ENCODE results near the gene CMYA5.

Gene CMYA5

DNA sequence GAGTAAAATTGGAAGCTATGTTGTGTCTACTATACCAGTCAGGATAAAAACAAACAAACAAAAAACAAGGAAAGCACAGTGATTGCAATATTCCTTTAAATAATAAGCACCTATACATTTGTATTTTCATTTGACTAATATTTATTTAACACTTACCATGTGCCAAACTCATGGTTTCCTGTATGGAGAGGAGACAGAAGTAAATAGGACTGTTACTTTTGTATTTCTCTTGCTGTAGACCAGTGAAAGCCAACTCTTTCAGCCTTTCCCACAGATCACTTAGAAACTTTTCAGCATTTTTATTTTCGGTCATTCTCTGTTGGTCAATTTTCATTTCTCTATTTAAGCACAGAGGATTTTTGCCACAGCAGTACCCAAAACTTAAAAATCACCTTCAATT is 4.5 kb downstream of the CMYA5 start:
- TF ChIP-seq, protein P1, sequence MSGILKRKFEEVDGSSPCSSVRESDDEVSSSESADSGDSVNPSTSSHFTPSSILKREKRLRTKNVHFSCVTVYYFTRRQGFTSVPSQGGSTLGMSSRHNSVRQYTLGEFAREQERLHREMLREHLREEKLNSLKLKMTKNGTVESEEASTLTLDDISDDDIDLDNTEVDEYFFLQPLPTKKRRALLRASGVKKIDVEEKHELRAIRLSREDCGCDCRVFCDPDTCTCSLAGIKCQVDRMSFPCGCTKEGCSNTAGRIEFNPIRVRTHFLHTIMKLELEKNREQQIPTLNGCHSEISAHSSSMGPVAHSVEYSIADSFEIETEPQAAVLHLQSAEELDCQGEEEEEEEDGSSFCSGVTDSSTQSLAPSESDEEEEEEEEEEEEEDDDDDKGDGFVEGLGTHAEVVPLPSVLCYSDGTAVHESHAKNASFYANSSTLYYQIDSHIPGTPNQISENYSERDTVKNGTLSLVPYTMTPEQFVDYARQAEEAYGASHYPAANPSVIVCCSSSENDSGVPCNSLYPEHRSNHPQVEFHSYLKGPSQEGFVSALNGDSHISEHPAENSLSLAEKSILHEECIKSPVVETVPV (CRISPR knock-in tag; IDR thresholded peaks at IDR 0.05): no peak
- TF ChIP-seq SNAI2 (CRISPR knock-in tag; IDR thresholded peaks at IDR 0.05) (no peak), GLIS3 (CRISPR knock-in tag; IDR thresholded peaks at IDR 0.05) (no peak), ESRRG (CRISPR knock-in tag; IDR thresholded peaks at IDR 0.05) (no peak), ZFP30 (CRISPR knock-in tag; IDR thresholded peaks at IDR 0.05) (no peak), CSDC2 (CRISPR knock-in tag; IDR thresholded peaks at IDR 0.05) (no peak), OSR1 (CRISPR knock-in tag; IDR thresholded peaks at IDR 0.05) (no peak), ZC3H10 (CRISPR knock-in tag; IDR thresholded peaks at IDR 0.05) (no peak), TOX (CRISPR knock-in tag; IDR thresholded peaks at IDR 0.05; ENCODE audit: borderline replicate concordance) (no peak), RARB (CRISPR knock-in tag; IDR thresholded peaks at IDR 0.05) (no peak), ZNF8 (CRISPR knock-in tag; IDR thresholded peaks at IDR 0.05) (no peak), BACH2 (CRISPR knock-in tag; IDR thresholded peaks at IDR 0.05; ENCODE audit: borderline replicate concordance) (no peak)
- TF ChIP-seq, protein P2, sequence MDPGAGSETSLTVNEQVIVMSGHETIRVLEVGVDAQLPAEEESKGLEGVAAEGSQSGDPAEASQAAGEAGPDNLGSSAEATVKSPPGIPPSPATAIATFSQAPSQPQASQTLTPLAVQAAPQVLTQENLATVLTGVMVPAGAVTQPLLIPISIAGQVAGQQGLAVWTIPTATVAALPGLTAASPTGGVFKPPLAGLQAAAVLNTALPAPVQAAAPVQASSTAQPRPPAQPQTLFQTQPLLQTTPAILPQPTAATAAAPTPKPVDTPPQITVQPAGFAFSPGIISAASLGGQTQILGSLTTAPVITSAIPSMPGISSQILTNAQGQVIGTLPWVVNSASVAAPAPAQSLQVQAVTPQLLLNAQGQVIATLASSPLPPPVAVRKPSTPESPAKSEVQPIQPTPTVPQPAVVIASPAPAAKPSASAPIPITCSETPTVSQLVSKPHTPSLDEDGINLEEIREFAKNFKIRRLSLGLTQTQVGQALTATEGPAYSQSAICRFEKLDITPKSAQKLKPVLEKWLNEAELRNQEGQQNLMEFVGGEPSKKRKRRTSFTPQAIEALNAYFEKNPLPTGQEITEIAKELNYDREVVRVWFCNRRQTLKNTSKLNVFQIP (CRISPR knock-in tag; IDR thresholded peaks at IDR 0.05; ENCODE audit: borderline replicate concordance, low read depth): no peak
- TF ChIP-seq, protein P3, sequence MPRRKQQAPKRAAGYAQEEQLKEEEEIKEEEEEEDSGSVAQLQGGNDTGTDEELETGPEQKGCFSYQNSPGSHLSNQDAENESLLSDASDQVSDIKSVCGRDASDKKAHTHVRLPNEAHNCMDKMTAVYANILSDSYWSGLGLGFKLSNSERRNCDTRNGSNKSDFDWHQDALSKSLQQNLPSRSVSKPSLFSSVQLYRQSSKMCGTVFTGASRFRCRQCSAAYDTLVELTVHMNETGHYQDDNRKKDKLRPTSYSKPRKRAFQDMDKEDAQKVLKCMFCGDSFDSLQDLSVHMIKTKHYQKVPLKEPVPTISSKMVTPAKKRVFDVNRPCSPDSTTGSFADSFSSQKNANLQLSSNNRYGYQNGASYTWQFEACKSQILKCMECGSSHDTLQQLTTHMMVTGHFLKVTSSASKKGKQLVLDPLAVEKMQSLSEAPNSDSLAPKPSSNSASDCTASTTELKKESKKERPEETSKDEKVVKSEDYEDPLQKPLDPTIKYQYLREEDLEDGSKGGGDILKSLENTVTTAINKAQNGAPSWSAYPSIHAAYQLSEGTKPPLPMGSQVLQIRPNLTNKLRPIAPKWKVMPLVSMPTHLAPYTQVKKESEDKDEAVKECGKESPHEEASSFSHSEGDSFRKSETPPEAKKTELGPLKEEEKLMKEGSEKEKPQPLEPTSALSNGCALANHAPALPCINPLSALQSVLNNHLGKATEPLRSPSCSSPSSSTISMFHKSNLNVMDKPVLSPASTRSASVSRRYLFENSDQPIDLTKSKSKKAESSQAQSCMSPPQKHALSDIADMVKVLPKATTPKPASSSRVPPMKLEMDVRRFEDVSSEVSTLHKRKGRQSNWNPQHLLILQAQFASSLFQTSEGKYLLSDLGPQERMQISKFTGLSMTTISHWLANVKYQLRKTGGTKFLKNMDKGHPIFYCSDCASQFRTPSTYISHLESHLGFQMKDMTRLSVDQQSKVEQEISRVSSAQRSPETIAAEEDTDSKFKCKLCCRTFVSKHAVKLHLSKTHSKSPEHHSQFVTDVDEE (CRISPR knock-in tag; IDR thresholded peaks at IDR 0.05): no peak
- ATAC-seq: no peak

DNA sequence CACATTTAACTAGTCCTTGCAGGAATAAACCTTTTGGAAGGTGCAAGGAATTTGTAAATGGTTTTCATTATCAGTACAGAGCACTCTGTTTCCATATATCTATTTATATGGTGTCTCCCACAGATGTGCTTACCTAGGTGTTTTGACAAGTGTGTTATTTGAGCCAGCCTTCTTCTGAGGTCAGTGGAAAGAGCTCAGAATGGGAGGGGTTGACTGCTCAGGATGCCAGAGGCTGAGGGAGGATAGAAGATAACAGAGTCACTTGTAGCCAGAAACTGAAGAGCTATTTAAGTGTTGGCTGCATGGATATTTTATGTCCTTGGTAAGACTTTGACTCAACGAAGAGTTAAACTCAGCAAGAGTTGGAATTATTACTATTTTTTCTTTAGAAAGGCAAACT is 5.0 kb downstream of the CMYA5 start:
- TF ChIP-seq, protein P4, sequence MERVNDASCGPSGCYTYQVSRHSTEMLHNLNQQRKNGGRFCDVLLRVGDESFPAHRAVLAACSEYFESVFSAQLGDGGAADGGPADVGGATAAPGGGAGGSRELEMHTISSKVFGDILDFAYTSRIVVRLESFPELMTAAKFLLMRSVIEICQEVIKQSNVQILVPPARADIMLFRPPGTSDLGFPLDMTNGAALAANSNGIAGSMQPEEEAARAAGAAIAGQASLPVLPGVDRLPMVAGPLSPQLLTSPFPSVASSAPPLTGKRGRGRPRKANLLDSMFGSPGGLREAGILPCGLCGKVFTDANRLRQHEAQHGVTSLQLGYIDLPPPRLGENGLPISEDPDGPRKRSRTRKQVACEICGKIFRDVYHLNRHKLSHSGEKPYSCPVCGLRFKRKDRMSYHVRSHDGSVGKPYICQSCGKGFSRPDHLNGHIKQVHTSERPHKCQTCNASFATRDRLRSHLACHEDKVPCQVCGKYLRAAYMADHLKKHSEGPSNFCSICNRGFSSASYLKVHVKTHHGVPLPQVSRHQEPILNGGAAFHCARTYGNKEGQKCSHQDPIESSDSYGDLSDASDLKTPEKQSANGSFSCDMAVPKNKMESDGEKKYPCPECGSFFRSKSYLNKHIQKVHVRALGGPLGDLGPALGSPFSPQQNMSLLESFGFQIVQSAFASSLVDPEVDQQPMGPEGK (CRISPR knock-in tag; IDR thresholded peaks at IDR 0.05; ENCODE audit: borderline replicate concordance): no peak
- TF ChIP-seq, protein P5, sequence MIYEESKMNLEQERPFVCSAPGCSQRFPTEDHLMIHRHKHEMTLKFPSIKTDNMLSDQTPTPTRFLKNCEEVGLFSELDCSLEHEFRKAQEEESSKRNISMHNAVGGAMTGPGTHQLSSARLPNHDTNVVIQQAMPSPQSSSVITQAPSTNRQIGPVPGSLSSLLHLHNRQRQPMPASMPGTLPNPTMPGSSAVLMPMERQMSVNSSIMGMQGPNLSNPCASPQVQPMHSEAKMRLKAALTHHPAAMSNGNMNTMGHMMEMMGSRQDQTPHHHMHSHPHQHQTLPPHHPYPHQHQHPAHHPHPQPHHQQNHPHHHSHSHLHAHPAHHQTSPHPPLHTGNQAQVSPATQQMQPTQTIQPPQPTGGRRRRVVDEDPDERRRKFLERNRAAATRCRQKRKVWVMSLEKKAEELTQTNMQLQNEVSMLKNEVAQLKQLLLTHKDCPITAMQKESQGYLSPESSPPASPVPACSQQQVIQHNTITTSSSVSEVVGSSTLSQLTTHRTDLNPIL (CRISPR knock-in tag; IDR thresholded peaks at IDR 0.05; ENCODE audit: low read depth): no peak
- no peak for TF ChIP-seq TOX (CRISPR knock-in tag; IDR thresholded peaks at IDR 0.05; ENCODE audit: borderline replicate concordance)
- no peak for TF ChIP-seq ZC3H10 (CRISPR knock-in tag; IDR thresholded peaks at IDR 0.05)
- no peak for TF ChIP-seq ZNF8 (CRISPR knock-in tag; IDR thresholded peaks at IDR 0.05)
- TF ChIP-seq SNAI2 (CRISPR knock-in tag; IDR thresholded peaks at IDR 0.05): no peak
- TF ChIP-seq ZNF565 (CRISPR knock-in tag; conservative IDR thresholded peaks at IDR 0.05; ENCODE audit: low read depth): no peak
- TF ChIP-seq BACH2 (CRISPR knock-in tag; IDR thresholded peaks at IDR 0.05; ENCODE audit: borderline replicate concordance): no peak
- TF ChIP-seq, protein P1 (CRISPR knock-in tag; IDR thresholded peaks at IDR 0.05): no peak
- TF ChIP-seq, protein P3 (CRISPR knock-in tag; IDR thresholded peaks at IDR 0.05): no peak
- no peak for TF ChIP-seq ZFP3 (CRISPR knock-in tag; IDR thresholded peaks at IDR 0.05)
- TF ChIP-seq CSDC2 (CRISPR knock-in tag; IDR thresholded peaks at IDR 0.05): no peak
- no peak for TF ChIP-seq GLIS3 (CRISPR knock-in tag; IDR thresholded peaks at IDR 0.05)
- no peak for TF ChIP-seq ZFP30 (CRISPR knock-in tag; IDR thresholded peaks at IDR 0.05)
- no peak for TF ChIP-seq ZNF70 (CRISPR knock-in tag; IDR thresholded peaks at IDR 0.05)
- TF ChIP-seq TCF4 (CRISPR knock-in tag; IDR thresholded peaks at IDR 0.05; ENCODE audit: borderline replicate concordance): no peak
- TF ChIP-seq, protein P2 (CRISPR knock-in tag; IDR thresholded peaks at IDR 0.05; ENCODE audit: borderline replicate concordance, low read depth): no peak
- no peak for TF ChIP-seq ISL1 (CRISPR knock-in tag; IDR thresholded peaks at IDR 0.05)
- no peak for TF ChIP-seq RARB (CRISPR knock-in tag; IDR thresholded peaks at IDR 0.05)
- no peak for TF ChIP-seq ESRRG (CRISPR knock-in tag; IDR thresholded peaks at IDR 0.05)
- peak; percentile 40; the same call in 1 of the 3 replicates for ATAC-seq
